Urothelium cell line (cell line): ENCODE measurements around the gene TMEM175.
"Not testable (repeated sequence)": the region's sequence is repeated elsewhere in the genome, so short reads cannot be mapped to it uniquely, and the experiment has no call there.

ENCODE experiments used
- DNase-seq: peaks from one replicate; pipeline ENCODE4 v3.0.0; 2011; ENCODE audit warnings: low spot score, mixed read lengths
- FAIRE-seq: peaks from 2 replicates; lab custom pipeline; 2011; peaks lifted over from hg19 to GRCh38; lab: Jason Lieb, UNC

Gene TMEM175

DNA sequence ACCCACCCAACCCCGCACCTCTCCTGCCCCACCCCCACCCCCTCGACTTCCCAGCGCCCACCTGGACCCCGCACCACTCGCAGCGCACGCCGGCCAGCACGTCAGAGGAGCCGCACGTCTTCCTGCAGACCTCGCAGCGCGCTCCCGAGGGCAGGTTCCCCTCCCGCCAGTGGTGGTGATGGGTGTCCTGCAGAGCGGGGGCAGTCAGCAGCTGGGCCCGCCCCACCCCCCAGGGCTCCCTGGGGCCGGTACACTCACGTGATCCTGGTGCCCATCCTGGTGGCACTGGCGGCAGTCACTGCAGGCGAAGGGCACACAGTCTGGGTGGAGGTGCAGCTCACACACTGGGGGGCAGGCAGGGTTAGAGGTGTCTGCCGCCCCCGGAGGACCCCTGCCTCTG lies 36.0 kb downstream of the TMEM175 start:
- DNase-seq (no peak), FAIRE-seq (no peak)

DNA sequence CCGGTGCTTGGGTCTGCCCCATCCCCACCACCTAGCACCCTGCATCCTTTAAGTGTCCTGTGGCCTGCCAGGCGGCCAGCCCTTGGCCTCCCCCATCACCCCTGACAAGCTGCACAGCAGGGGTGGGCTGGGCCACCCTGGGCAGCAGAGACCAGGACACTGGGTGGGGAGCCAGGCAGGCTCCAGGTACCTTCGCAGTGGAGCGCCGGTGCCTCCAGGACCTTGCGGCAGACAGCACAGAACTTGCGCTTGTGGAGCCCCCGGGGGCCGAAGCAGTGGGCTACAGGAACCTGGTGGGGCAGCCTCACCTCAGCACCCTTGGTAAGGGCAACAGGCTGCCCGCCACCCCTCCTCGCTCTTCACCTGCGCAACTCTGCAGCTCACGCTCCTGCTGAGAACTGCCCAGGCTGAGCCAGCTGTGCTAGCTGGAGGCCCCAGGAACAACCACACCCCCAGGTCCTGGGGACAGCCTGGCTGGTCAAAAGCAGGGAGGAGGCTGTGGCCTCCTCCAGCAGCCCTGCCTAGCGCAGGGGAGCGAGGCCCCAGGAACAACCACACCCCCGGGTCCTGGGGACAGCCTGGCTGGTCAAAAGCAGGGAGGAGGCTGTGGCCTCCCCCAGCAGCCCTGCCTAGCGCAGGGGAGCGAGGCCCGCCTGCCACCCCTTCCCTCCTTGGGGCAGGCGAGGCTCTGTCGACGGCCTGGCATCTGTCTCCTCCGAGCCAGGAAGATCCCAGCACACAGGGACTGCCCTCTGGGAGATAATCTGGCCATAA lies 36.5 kb downstream of the TMEM175 start:
- DNase-seq (no peak), FAIRE-seq (no peak)

DNA sequence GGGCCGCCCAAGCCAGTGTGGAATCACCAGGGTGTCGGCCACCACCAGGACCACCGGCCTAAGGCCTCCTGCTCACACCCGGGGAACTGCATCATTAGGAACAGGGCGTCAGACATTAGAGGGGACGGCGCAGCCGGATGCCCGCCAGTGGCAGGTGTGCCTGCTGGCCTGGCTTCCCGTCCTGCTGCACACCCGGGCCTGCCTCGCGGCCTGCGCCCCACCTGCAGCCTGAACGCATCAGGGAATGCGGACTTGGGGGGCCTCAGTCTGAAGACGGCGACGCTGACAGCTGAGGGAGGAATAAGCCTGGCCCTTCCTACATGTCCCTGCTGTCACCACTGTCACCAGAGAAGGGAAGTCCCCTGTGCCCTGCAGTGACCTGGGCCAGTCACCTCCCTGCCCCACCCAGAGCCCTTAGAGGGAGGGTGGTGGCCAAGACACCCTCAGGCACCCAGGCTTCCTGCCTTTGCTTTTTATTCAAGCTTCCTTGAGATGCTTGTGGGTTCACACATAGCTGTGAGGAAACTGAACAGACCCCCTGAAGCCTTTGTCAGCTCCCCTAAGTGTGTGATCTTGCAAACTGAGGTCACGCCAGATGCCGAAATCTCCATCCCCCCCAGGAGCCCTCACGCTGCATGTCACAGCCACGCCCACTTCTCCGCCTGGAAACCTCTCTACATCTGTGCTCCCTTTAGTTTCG lies 37.9 kb downstream of the TMEM175 start:
- FAIRE-seq, result no peak

DNA sequence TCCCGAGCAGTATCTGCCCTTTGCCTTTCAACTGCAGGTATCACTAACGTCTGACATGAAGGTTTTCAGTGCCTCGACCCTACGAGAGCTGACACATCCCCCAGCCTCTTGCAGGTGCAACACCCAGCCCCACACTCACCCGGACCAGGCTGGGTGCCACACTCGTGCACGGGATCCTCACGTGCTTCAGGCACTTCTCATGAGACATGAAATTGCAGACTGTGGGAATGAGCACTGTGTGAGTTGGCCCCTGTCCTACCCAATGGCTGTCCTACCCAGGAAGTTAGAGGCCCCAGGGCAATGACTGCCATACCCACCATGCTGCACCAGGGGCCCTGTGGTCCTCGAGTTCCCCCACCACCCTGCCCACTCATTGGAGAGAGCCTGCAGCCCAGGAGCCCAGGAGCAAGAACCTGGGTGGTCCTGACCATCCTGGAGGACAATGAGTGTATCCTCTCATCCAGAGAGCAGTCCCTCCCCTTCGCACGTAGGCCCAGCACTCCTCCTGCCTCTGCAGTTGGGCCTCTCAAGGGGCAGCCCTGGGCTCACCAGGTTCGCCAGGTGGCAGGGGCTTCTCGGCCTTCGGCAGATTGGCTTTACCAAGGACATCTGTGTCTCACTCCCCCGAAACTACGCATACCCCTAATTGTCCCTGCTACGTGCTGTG lies 38.7 kb downstream of the TMEM175 start:
- FAIRE-seq, result no peak
- DNase-seq, result no peak

More for the DNA sequence above, 37.9 kb downstream of the TMEM175 start:
- DNase-seq, result no peak

DNA sequence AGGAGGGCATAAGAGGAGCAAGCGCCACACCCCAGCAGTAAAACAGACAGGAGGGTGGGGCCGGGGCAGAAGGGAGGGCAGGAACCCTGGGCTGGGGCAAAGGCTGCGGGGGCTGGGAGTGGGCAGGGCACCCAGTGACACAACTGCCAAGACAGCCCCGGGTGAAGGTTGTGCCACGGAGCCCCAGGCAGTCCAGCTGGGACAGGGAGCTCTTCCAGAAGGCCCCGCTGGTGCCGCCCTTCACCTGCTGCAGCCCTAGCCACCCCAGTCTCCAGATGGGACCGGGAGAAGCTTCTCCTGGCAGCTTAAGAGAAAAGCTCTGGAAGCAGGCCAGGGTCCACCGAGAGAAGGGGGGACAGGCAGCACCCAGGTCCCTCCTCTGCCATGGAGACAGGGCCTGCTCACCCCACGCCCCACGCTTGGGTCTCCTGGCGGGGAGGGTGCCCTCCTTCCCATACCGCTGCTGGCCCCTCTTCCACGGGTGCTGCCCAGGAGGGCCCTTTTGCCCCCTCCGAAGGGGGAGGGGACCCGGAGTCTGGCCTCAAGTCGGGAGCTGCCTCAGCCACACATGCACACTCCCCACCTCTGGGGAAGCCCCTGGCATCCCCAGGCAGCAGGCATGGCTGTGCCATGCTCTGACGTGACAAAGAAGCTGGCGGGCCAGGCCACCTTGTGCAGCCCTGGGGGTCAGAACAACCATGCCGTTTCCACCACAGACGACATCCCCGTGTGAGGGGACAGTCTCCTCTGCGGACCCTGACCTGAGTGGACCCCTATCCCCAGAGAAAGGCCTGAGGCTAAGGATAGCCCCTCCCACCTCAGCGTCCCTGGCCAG lies 39.6 kb downstream of the TMEM175 start:
- no peak for FAIRE-seq
- DNase-seq, result no peak

DNA sequence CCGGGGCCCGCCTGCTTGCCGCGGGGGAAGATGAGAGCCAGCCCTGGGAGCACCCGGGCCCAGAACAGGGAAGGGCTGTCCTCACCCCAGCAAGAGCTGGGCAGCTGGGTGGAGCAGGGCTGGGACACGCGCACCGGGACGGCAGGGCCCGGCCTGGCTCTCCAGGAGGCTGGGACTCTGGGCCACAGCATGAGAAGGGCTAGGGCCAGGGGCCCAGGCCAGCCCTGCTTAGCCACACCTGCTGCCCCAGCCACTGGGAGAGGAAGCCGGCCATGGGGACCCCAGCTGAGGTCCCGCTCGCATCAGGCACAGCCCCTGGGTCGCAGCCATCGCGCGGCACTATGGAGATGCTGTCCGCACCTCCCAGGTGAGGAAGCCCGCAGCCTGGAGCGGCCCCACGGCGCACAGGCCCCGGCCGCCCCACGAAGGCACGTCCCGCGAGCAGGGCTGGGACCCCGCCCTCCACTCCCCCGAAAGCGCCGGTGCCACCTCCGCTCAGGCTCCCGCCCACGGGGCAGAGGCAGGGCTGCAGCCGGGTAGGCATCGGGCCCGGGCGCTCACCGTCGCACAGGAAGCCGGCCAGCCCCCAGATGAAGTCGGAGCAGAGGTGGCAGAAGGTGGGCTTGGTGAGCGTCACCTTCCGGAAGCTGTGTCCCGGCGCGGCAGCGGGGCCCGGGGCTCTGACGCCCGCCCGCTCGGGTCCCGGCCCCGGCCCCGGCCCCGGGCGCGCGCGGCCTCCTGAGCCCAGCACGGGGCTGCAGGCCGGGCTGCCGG lies 40.6 kb downstream of the TMEM175 start:
- no peak for FAIRE-seq

DNA sequence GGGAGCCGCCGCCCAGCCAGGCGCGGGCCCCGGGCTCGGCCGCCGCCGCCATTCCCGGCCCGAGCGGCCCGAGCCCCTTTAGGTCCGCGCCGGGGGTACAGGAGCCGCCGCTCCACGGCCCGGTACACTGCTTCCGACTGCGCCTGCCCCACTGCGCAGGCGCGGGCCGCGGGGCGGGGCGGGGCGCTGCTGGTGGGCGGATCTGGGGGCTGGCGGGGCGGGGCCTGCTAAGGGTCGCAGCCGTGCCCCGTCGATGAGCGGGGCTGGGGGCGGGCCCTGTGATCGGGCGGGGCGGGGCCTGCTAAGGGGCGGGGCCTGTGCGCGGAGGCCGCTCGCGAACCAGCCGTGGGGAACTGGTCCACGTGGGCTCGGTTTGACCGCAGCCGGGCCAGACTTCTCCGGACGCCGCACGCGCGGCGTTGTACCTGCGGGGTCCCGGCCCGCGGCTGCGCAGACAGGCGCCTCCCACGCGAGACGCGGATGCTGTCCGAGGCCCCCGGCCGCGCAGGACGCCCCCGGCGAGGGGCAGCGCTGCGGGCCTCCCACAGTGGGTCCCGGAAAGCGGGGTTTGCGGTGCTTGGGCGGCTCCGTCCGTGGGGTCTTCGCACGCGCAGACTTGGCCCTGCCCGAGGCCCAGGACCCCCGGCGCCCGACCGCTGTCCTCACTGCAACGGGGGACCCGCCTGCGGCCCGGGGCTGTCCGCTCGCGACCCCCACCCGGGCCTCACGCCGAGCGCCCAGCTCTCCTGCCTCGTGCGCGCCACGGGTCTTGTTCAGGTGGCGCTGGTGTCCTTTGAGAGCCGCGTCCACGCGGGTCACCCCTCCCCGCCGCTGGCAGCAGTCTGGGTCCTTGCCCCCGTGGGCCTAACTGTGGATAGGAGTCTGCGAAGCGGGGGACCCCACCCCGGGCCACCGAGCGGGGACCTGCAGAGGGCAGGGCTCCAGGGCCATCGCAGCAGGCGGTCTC lies 41.5 kb downstream of the TMEM175 start, which contains the start of gene DGKQ:
Gene DGKQ (minus strand): TSS at position 139 of the 967 bp plus-strand sequence. CDS start 87 bp downstream, at position 52.
- DNase-seq (peak; percentile 94), FAIRE-seq (no peak)

More for the DNA sequence above, 40.6 kb downstream of the TMEM175 start:
- peak; percentile 39 for DNase-seq

DNA sequence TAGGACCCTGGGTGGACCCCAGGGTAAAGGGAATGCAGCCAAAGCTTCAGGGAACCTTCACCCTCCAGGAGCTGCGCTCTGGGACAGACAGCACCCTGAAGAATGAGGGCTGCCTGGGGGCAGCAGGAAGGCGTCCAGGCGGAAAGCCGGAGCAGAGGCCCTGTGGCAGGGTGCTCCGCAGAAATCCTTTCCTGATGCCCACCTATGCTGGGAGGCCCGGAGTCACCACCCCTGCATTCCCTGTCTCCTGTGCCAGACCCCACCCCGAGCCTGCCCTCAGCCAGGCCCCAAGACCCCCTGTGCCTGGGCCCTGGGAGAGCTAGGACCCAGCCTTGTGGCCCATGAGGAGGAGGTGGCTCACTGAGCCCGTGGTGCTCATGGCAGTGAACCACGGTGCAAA lies 42.4 kb downstream of the TMEM175 start:
- FAIRE-seq, result no peak

DNA sequence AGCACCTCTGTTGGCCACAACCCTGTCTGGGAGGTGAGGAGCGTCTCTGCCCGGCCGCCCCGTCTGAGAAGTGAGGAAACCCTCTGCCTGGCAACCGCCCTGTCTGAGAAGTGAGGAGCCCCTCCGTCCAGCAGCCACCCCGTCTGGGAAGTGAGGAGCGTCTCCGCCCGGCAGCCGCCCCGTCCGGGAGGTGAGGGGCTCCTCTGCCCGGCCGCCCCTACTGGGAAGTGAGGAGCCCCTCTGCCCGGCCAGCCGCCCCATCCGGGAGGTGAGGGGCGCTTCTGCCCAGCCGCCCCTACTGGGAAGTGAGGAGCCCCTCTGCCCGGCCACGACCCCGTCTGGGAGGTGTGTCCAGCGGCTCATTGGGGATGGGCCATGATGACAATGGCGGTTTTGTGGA lies 43.8 kb downstream of the TMEM175 start:
- DNase-seq, FAIRE-seq: not testable (repeated sequence)

More for the DNA sequence above, 42.4 kb downstream of the TMEM175 start:
- DNase-seq, result no peak

DNA sequence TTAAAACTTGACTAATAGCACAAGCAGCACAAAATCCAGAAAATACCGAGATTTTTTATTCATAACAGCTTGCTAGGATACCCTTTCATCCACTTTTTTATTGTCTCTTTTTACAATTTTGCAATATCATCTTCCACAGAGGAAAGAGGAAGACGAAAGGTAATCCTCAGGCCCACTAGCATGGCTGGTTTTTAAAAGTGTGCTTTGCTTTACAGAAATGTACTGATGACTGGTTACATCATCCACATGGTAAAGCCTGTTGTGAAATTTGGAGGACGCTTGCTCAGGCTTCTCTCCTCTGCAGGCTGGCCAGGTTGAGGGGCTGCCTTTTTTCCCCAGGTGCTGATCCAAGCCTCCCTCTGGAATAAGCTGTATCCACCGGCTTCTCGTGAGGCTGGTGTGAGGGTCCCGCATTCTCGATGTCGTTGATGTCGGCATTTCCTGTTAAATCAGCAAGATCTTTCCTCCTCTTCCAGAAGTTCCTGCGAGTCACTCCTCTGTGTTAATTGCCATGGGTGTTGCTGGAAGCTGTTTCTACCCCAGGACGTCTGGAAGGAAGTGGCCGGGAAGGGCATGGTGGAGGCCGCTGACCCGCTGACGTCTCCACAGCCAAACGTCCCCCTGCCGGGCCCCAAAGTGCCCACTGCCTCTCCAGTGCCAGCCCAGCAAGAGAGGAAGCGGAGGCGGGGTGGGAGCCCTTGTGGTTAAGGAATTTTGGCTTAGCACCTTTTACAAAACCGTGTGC lies 46.9 kb downstream of the TMEM175 start:
- FAIRE-seq (no peak), DNase-seq (no peak)

DNA sequence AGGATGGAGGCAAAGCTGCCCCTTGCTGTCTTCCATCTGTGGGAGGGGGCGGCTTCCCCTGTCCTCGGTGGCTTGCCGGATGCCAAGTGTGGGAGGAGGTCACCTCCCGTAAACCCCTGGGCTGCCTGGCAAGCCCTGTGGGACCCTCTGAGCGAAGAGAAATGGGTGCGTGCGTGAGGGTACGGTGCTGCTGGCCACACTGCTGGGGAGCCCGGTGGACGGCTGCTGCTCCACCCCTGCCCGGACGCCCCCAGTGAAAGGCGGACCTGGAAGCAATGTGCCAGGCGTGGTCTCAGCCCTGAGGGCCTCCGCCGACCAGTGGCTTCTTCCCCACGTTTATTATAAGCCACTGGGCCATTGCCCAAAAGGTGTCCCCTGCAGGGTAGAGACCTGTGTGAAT lies 50.0 kb downstream of the TMEM175 start:
- DNase-seq, result no peak
- FAIRE-seq, result no peak

DNA sequence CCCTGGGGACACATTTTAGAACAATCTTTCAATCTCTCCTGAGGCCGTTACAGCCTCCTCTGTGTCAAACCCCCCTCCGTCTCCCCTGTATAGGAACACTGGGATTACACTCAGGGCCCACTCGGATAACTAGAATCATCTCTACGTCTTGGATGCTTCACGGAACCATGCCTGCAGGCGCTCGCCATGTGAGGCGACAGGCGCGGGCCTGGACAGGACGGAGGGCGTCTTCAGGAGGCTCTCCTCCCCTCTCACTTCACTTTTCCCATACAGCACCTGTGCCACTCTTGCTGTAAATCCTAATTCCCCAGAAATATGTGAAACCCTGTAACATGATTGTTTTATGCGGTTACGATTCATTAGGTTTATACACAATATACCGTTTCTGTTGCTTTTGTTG lies 50.6 kb downstream of the TMEM175 start:
- no peak for FAIRE-seq

DNA sequence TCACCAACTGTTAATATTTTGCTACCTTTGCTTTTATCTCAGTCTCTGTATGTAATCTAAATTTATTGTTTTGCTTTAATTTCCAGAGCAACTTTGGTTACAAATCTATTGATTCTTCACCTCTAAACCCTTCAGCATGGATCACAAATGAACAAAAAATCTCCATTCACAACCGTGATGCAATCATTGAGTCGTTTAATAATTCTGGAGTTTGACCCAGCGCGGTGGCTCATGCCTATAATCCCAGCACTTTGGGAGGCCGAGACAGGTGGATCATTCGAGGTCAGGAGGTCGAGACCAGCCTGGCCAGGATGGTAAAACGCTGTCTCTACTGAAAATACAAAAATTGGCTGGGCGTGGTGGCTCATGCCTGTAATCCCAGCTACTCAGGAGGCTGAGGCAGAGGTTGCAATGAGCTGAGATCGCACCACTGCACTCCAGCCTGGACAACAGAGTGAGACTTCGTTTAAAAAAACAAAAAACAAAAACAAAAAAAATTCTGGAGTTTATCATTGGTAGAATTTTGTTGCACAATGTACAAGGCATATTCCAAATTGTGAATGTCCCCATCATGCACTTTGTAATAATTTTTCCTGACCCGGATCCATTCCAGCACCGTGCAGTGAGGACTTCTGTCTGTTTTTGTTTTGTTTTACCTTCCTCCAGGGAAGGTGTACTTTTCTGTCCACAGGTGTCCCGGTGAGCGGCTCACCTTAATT lies 52.2 kb downstream of the TMEM175 start:
- no peak for FAIRE-seq
- no peak for DNase-seq

More for the DNA sequence above, 50.6 kb downstream of the TMEM175 start:
- no peak for DNase-seq

DNA sequence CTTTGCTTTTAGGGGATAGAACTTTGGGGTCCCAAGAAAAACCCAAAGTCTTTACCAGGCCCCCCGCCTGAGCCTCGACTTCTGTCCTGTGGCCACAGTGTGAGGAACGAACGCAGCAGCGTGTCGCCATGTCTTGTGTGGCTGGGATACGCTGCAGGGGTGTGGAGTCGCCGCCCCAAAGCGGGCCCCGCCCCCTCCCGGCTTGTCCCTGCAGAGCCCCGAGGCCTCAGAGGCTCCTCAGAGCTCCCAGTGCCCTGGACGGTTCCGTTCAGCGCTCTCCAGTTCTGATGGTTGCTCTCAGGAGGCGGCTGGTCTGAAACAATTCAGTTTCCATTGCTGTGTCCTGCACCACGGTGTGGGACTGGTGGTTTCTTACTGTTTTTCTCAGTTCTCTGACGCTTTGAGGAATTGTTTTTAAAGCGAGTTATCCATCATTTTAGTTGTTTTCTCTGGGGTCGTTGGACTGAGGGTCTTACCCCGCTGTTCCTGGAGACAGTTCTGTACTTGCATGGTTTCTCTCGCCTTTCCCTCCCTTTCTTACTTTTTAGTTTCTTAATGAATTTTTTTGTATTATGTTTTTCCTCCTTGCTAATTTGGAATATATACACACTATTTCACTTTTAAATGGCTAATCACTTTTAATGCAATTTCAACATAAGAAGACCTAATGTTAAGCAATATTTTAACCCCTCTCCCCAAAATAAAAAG lies 53.0 kb downstream of the TMEM175 start:
- FAIRE-seq (no peak), DNase-seq (no peak)

DNA sequence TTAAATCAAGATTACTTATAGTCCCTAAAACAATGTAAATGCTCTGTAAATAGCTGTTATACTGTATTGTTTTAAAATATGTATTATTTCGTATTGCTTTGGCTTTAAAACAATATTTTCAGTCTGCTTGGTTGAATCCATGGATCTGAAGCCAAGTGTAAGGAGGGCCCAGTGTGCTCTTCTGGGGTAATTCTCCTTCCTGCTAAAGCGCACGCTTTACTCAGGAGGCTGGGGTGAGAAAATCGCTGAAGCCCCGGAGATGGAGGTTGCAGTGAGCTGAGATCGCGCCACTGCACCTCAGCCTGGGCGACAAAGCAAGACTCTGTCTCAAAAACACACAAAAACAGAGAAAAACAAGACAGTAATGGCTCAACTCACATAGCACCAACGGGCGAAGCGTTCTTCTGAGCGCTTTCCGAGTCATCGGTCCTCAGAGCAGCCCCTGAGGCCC lies 54.2 kb downstream of the TMEM175 start:
- no peak for DNase-seq
- FAIRE-seq, result no peak

DNA sequence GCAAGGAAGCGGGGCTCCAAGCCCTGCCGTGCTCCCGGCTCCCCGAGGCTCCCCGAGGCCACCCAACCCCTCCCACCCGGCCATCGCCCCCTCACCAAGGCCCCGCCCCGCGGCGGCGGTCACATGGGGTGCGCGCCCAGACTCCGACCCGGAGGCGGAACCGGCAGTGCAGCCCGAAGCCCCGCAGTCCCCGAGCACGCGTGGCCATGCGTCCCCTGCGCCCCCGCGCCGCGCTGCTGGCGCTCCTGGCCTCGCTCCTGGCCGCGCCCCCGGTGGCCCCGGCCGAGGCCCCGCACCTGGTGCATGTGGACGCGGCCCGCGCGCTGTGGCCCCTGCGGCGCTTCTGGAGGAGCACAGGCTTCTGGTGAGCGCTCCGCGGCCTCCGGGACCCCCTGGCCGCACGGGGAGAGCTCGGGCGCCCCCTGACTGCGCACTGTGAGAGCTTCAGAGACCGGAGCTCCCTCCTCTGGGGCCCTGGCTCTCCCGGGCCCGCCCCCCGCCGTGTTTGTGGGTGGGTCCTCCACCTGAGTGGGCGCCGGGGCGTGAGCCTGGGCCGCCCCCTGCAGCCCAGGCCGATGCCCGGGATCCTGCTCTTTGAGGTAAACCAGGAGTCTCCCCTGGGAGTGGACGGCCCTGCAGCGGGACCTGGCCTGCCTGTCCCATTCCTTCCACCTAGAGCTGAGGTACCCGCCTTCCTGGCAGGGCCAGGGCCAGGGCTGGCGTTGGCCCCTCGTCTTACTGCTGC lies 54.8 kb downstream of the TMEM175 start, which contains the start of gene IDUA:
Gene IDUA (plus strand): TSS at position 166 of the 745 bp plus-strand sequence. CDS start 41 bp downstream, at position 207.
- FAIRE-seq, result no peak
- peak; percentile 76 for DNase-seq
